Endothelial cell of umbilical vein (primary cell): ENCODE measurements around the gene SAP130.

Source experiments
- EZH2 ChIP-seq: IDR thresholded peaks from 2 replicates; pipeline ENCODE4 v1.6.1; 2012; ENCODE audit warnings: borderline replicate concordance, low read depth, mild to moderate bottlenecking, moderate library complexity, low read length, inconsistent platforms; ENCODE audit not compliant: severe bottlenecking
- JUN ChIP-seq: IDR thresholded peaks from 2 replicates; pipeline ENCODE4 v1.6.1; 2011; ENCODE audit warnings: borderline replicate concordance, low read depth; ENCODE audit not compliant: insufficient read length, insufficient read depth
- POLR2A ChIP-seq: IDR thresholded peaks from 2 replicates; pipeline ENCODE4 v1.6.1; 2012; ENCODE audit warnings: low read depth, mild to moderate bottlenecking, control low read depth, low read length
- POLR2AphosphoS5 ChIP-seq: IDR thresholded peaks from 2 replicates; pipeline ENCODE4 v1.6.1; 2012; ENCODE audit warnings: low read depth, mild to moderate bottlenecking, control low read depth, low read length, moderate library complexity; ENCODE audit not compliant: insufficient read depth
- TF ChIP-seq, protein P1 (sequence below), 2 donors: IDR thresholded peaks; 1 replicate in 1 of 2; 2 replicates in 1 of 2; pipeline ENCODE4 v1.5.1; 2011; ENCODE audit warnings: low read length in 2 of 2, mild to moderate bottlenecking in 2 of 2, moderate library complexity in 2 of 2, control low read depth in 1 of 2, inconsistent platforms in 1 of 2, low read depth in 1 of 2; ENCODE audit not compliant: insufficient read depth in 1 of 2; ENCODE audit errors: extremely low read depth in 1 of 2
- TF ChIP-seq, protein P2 (sequence below): IDR thresholded peaks from 2 replicates; pipeline ENCODE4 v1.6.1; 2011; ENCODE audit not compliant: insufficient read depth, insufficient read length

DNA sequence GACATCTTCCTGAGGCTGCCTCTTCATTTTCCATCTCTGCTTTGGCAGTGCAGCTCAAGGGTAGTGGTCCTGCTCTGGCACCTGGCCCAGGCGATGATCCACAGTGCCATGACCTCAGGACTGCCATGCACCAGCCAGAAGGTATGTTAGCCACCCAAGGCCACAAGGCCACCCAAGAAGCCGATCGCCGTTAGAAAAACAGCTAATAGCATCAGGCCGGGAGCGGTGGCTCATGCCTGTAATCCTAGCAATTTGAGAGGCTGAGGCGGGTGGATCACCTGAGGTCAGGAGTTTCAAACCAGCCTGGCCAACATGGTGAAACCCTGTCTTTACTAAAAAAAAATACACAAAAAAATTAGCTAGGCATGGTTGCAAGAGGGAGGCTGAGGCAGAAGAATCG is 34.7 kb upstream of the SAP130 start:
- TF ChIP-seq, protein P1, sequence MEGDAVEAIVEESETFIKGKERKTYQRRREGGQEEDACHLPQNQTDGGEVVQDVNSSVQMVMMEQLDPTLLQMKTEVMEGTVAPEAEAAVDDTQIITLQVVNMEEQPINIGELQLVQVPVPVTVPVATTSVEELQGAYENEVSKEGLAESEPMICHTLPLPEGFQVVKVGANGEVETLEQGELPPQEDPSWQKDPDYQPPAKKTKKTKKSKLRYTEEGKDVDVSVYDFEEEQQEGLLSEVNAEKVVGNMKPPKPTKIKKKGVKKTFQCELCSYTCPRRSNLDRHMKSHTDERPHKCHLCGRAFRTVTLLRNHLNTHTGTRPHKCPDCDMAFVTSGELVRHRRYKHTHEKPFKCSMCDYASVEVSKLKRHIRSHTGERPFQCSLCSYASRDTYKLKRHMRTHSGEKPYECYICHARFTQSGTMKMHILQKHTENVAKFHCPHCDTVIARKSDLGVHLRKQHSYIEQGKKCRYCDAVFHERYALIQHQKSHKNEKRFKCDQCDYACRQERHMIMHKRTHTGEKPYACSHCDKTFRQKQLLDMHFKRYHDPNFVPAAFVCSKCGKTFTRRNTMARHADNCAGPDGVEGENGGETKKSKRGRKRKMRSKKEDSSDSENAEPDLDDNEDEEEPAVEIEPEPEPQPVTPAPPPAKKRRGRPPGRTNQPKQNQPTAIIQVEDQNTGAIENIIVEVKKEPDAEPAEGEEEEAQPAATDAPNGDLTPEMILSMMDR (IDR thresholded peaks at IDR 0.05; ENCODE audit: extremely low read depth in 1 of 2, insufficient read depth in 1 of 2, low read depth in 1 of 2, low read length in 2 of 2): no peak
- TF ChIP-seq EZH2 (no peak), POLR2A (no peak), POLR2AphosphoS5 (no peak), JUN (no peak)
- TF ChIP-seq, protein P2, sequence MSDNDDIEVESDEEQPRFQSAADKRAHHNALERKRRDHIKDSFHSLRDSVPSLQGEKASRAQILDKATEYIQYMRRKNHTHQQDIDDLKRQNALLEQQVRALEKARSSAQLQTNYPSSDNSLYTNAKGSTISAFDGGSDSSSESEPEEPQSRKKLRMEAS: no peak
